Erythroblast (primary cell): ENCODE results near the gene KCNRG.
"Not testable (repeated sequence)": the region's sequence is repeated elsewhere in the genome, so short reads cannot be mapped to it uniquely, and the experiment has no call there.

ENCODE experiments used
- DNase-seq, 2 experiments: peaks; one replicate each; lab custom pipeline; 2025; lab: John Stamatoyannopoulos, UW
- GATA1 ChIP-seq: IDR thresholded peaks from 2 replicates; pipeline ENCODE4 v1.6.1; 2011; ENCODE audit warnings: low read depth, mild to moderate bottlenecking, control low read depth, low read length, moderate library complexity
- POLR2A ChIP-seq: IDR thresholded peaks from 2 replicates; pipeline ENCODE4 v1.6.1; 2011; ENCODE audit warnings: mild to moderate bottlenecking, low read length

KCNRG gene, protein sequence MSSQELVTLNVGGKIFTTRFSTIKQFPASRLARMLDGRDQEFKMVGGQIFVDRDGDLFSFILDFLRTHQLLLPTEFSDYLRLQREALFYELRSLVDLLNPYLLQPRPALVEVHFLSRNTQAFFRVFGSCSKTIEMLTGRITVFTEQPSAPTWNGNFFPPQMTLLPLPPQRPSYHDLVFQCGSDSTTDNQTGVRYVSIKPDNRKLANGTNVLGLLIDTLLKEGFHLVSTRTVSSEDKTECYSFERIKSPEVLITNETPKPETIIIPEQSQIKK

DNA sequence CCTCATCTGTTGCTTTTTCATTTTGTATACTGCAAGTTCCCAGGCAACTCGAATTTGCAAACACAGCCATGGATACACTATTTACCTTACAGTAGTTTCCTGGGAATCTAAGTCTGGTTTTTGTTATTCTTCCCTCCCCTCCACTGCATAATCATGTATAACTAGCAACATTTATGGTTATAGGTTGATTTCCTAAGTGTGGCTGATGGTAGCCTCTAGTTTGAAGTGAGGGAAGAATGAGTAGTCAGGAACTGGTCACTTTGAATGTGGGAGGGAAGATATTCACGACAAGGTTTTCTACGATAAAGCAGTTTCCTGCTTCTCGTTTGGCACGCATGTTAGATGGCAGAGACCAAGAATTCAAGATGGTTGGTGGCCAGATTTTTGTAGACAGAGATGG, at the start of gene KCNRG:
KCNRG (plus strand) TSS at position 187 of the 400 bp plus-strand sequence; CDS start at position 237, 50 bp downstream.
- TF ChIP-seq POLR2A (no peak), GATA1 (no peak)
- DNase-seq, result peak; percentile 22 to 47

DNA sequence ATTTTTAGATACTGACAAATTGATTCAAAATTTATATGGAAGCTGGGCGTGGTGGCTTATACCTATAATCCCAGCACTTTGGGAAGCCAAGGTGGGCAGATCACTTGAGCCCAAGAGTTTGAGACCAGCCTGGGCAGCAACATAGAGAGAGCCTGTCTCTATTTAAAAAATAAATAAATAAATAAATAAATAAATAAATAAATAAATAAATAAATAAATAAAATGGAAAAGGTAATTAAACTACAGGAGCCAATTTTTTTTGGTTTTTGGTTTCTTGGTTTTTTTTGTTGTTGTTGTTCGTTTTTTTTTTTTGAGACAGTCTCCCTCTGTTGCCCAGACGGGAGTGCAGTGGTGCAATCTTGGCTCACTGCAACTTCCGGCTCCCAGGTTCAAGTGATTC, 47.8 kb upstream of the KCNRG start:
- no peak for TF ChIP-seq POLR2A
- no peak for TF ChIP-seq GATA1

DNA sequence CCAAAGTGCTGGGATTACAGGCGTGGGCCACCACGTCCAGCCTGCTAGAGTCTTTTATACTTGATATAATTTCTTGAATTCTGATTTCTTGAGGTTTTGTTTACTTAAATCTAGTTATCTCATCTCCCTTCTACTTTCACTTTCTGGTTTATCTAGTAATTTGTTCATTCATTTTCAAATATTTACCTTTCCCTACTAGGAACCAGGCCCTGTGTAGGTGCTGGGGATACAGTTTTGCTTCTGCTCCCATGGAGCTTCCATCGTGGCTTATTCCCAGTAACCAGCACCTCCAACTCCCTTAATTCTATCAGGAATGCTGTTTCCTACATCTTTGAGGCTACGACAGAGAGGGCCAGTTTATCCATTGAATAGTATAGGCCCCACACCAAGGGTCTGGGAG, 42.5 kb upstream of the KCNRG start:
- TF ChIP-seq POLR2A (no peak), GATA1 (no peak)
- no peak for DNase-seq

More for the DNA sequence above, 47.8 kb upstream of the KCNRG start:
- DNase-seq, result no peak

DNA sequence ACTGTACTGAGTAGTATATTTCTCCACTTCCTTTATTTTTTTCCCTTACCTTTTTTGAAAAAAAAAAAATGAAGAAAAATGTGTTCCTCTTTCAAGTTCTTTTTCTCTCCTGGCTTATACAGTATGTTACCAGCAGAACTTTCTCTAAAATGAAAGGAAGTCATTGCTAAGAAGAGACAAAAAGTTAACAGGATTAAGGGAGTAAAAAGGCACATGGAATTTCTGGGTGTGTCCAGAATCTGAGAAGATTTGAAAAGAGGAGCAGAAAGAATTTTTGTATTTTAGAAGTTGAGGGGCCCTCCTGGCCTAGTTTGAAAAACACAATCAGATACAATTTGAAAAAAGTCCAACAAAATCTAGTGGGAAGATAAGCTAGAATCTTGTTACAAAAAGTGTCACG, 39.4 kb upstream of the KCNRG start:
- TF ChIP-seq POLR2A, result no peak
- TF ChIP-seq GATA1, result no peak
- DNase-seq, result no peak

DNA sequence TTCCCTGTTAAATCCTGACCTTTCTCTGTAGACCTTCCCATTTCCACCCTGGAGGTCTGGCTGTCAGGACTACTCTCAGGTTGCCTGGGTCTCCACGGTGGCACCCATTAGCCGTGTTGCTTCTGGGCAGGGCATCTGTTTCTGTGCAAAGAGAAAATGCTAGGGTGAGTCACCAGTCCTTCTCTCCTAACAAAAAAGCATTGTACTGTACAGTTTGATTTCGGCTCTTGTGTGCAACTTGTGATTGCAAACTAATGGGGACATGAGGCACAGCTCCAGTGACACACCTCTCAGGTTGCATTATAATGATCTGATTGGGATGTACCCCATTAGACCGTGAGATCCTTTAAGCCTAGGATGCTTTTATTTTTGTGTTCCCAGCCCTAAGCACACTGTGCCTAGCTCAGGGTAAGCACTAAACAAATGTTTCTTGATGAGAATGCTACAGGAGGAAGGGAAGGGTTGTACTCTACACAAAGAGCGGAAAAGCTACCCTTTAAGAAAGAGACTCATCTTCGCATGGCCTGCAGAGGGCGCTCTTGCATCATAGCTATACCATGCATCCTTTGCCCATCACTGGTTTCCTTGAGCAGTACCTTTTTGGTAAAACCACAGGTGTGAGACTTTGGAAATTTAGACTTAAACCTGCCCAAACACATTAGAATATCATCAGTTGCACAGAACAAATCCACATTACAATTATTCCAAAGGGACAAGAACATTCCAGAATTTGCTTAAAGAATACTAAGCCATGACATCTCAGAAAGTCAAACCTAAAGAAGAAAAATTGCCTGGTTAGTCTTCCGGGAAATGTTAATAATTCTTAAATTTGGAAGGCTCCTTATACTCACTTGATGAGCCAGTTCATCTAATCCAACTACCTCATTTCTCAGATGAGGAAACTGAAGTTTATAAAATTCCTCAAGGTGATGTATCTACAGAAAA, 38.7 kb upstream of the KCNRG start:
- no peak for TF ChIP-seq POLR2A
- peak; percentile 77 to 88 for DNase-seq

DNA sequence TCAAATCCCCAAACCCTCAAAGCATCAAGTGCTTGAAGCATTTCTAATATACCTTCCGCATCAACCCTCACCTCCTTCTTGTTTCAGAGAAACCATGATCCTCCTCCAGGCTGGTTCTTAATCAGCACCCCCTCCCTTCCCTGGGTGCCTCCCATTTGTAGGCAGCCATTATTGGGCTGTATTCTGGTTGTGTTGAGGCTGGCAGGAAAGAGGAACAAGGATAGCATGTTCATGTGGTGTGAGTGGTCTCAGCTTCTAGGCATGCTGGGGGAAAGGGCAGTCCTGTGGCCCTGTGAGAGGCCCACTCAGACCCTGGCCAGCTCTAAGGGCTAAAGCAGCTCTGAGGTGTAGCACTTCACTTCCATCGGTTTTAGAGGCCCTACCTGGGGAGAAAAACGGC, 37.3 kb upstream of the KCNRG start:
- TF ChIP-seq POLR2A, result no peak
- TF ChIP-seq GATA1, result no peak
- no peak for DNase-seq

DNA sequence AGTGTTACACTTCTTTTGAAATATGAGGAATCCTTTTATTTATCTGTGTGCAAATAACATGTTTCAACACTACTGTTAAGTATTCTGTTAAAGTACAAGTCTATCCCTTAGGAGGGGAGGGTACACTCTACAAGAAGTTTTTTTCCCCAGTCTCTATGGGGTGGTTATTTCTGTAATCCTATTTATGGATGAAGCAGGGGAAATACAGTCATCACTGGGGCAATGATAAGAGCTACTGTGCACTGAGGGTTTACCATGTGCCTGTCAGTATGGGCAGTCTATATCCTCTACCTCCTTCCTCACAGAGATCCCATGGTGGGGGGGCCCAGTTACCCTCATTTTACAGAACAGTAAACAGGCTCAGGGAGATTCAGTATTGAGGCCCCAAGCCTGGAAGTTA, 35.0 kb upstream of the KCNRG start:
- TF ChIP-seq GATA1, result no peak
- TF ChIP-seq POLR2A, result no peak
- DNase-seq, result no peak

DNA sequence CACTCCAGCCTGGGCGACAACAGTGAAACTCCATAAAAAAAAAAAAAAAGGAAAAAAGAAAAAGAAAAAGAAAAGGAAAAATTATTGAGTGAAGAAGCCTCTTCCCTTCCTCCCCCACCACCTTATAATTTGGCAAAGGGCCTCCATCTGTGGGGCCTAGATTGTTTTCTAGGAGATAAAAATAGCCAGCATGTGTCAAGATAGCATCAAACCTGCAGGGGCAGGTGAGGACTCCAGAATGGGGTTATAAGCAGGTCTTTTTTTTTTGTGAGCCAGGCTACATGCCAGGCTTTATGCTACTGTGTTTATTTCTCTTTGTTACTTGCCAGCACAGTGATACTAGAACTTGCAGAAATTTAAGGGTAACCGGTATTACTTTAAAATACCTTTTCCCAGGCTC, 30.1 kb upstream of the KCNRG start:
- peak in 1 of 2 experiments; percentile 12 for DNase-seq
- TF ChIP-seq GATA1 (no peak), POLR2A (no peak)

DNA sequence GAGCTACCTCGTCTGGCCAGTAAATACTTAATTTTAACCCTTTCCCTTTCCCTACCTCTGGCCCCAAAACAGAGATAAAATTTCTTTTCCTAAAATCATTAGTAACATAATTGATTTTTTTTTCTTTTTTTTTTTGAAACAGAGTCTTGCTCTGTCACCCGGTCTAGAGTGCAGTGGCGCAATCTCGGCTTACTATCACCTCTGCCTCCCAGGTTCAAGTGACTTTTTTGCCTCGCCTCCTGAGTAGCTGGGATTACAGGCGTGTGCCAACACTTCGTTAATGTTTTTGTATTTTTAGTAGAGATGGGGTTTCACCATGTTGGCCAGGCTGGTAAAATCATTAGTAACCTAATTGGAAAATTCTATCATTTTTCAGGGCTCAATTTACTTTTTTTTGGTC, 28.8 kb upstream of the KCNRG start:
- TF ChIP-seq POLR2A (no peak), GATA1 (no peak)
- DNase-seq, result no peak

DNA sequence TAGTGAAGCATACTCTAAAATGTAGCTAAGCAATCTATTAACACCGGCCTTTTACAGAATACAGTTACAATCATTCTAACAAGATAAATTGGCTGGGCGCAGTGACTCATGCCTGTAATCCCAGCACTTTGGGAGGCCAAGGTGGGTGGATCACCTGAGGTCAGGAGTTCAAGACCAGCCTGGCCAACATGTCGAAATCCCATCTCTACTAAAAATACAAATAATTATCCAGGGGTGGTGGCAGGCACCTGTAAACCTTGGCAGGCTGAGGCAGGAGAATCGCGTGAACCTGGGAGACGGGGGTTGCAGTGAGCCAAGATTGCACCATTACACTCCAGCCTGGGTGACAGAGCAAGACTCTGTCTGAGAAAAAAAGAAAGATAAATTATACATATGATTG, 24.6 kb upstream of the KCNRG start:
- not testable (repeated sequence) for DNase-seq

DNA sequence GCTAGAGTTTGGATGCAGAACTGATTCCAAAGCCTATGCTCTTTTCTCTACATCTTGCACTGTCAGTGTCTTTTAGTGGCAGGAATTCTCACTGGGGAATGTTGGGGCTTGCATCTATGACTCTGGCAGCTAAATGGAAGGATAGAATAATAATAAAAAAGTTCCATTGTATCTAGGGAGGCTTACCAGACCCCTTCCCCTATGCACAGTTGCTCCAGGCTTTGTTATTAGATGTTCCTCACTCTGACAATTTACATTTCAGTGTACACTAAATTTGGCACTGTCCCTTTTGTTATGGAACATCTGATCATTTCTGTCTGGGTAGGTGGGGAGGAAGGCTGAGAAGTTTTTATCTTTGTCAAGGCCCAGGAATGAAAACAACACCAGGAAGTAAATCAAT, 22.1 kb upstream of the KCNRG start:
- TF ChIP-seq POLR2A (no peak), GATA1 (no peak)
- DNase-seq, result no peak

DNA sequence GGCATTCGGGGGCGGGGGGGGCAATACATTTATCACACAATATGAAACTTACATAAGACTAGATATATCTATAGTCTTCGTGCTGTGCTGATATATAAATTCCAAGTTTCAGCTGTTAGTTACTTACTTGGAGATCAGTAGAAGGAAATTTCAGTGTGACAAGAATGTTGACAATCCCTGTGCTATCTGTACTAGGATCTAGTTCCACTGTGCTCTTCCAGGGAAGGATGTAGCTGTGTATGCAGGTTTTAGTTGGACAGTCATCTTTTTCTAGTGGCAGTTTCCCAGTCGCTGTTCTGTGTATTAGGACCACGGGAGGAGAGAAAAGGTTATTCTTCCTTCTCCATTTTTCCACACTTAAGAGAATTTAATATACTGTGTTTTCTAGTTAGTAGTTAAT, 21.6 kb upstream of the KCNRG start:
- no peak for DNase-seq

DNA sequence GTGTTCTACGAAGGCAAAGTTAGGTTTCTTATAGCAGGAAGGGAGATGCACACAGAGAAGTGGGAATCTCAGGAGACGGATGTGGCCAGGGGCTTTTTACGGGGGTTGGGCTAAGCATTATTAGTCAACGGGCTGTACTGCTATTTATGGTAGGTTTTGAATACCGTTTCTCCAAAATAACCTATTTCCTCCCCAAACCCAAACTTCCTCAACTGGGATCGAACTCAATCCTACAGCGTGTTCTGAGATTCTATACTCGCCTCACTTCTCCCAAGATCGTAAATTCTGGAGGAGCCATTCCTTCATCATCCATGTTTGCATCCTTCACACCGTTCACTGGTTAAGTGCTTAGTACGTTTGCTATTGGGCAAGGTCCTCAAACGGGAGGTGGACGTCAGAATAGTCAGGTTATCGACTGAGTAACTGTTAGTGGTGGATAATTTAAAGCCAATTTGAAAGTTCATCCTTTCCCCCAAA, 19.6 kb upstream of the KCNRG start:
- no peak for TF ChIP-seq POLR2A
- TF ChIP-seq GATA1, result no peak
- DNase-seq, result peak in 1 of 2 experiments; percentile 66

More for the DNA sequence above, 21.6 kb upstream of the KCNRG start:
- TF ChIP-seq POLR2A, result no peak
- no peak for TF ChIP-seq GATA1
